Stimulated activated CD8-positive, alpha-beta memory T cell treated with anti-CD3 and anti-CD28 coated beads, Interleukin-2, amount 100 ng/mL, for 1 hour (primary cell): ENCODE measurements around the gene SLC13A5.
"Not testable (repeated sequence)": the region's sequence is repeated elsewhere in the genome, so short reads cannot be mapped to it uniquely, and the experiment has no call there.

ENCODE experiments used
- DNase-seq, 2 donors: peaks; one replicate each; pipeline ENCODE4 v3.0.0-alpha.2; 2020; ENCODE audit warnings: low read depth in 2 of 2

The SLC13A5 gene

GRCh38 chr17:6684460-6684783, 28.7 kb downstream of the SLC13A5 start:
- DNase-seq: no peak

GRCh38 chr17:6683730-6684459, 29.3 kb downstream of the SLC13A5 start:
- DNase-seq: no peak

GRCh38 chr17:6683081-6683684, 30.0 kb downstream of the SLC13A5 start:
- DNase-seq: no peak

GRCh38 chr17:6682339-6682738, 30.8 kb downstream of the SLC13A5 start:
- no peak for DNase-seq

DNA sequence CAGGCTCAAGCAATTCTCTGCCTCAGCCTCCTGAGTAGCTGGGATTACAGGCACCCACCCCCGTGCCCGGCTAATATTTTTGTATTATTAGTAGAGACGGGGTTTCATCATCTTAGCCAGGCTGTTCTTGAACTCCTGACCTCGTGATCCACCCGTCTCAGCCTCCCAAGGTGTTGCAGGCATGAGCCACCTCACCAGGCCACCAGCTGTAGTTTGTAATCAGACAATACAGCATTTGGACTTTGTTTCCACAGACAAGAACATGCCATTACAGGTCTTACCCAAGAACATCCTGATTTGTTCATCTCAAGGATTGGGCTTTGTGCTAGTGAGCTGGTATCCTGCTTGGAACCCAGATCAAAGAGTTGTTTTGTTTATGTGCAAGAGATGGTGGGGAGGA, 31.5 kb downstream of the SLC13A5 start:
- DNase-seq: no peak

DNA sequence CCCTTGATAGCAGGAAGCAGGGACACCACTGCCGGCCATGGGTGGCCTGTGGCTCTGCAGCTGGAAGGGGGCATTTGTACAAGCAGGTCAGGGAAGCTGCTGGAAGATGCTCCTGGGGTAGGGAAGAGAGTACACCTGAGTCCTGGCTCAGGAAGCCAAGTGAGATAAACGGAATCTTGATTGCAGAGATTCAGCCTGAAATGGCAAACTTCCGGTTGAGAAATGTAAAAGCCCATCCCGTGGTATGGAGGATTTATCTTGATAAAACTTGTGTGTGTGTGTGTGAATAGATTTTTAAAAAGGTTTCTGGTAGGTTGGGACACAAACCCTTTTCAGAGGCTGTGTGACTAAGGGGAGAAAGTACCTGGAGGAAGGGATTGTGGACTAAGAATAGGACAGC, 32.0 kb downstream of the SLC13A5 start:
- DNase-seq: no peak

DNA sequence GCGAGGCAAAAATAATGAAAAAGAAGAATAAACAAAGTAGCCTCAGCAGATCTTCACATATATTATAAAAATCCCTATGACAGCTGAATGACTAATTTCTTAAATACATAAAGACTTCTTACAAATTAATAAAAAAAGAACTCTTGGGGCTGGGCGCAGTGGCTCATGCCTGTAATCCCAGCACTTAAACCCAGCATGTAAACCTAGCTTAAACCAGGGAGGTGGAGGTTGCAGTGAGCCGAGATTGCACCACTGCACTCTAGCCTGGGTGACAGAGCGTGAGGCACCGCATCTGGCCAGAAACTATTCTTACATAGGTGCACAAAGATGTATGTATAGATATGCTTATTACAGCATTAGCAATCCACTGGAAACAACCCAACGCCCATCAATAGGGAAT, 33.9 kb downstream of the SLC13A5 start:
- no peak for DNase-seq

- no peak for DNase-seq
These were observed 35.2 kb downstream of the SLC13A5 start for GRCh38 chr17:6677946-6678345.

DNA sequence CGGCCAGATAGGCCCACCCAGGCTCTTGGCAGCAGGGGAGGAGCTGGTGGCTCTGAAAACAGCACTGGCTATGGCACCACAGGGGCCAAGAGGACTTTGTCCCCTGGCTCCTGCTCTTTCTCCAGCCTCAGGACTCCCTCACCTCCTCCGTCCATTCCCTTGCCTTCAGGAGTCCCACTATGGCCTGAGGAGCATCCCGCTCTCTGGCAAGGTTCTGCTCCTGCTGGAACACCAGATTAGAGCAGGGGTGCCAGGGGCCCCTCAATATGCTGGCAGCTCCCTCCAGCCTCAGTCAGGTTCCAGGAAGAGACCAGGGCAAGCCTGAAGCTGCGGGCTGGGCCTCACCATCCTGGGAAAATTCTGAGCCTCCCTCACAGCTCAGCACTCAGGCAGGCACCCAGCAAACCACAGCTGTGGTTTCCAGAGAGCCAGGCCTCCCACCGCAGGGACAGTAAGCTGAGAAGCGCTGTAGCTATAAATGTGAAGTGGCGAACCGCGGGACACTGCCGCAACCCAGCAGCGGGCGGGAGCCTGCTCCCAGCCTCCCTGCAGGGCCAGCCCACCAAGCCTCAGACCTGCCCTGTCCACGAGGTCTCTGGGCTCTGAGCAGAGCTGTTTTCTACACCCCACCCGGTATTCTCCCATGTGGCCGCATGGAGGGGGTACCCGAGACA, 35.9 kb downstream of the SLC13A5 start:
- no peak for DNase-seq

DNA sequence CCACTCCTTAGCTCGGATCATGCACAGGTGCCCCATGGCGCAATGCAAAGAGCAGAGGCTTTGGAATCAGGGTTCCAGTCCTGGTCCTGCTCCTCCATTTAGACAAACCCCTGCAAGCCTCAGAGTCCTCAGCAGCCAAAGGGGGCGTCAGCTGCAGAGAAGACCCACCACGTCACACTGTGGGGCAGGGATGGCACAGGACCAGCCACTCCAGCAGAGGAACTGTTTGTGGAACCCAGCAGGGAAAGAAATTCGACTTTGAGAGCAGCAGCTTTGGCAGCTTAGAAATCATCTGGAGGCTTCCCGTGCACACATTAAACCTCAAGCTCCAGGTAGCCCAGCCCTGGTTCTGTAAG, 36.4 kb downstream of the SLC13A5 start:
- DNase-seq: no peak

DNA sequence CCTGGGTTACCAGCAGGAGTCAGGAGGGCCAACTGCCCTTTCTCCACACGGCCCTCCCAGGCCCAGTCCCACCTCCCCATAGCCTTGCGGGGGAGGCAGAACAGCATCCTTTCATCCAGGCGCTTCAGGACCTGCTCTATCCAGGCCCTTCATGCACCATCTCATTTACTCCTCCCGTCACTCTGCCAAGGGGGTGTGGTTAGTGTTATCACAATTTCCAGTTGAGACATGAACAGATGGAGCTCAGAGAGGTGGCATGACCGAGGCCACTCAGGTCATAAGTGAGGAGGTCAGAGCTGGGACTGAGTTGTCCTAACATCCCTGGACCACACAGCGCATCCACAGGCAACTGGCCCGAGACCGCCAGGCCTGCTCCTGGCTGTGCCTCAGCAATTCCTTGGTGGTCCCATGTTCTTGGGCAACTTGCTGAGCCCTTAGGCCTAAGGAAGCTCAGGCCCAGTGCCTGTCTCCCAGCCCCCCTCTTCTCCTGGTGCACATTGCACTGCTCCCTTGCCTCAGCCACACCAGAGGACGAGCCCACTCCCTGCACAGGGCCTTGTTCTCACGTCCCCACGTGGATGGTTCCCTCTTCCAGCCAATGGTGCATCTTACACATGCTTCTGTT, 37.9 kb downstream of the SLC13A5 start:
- DNase-seq: no peak

DNA sequence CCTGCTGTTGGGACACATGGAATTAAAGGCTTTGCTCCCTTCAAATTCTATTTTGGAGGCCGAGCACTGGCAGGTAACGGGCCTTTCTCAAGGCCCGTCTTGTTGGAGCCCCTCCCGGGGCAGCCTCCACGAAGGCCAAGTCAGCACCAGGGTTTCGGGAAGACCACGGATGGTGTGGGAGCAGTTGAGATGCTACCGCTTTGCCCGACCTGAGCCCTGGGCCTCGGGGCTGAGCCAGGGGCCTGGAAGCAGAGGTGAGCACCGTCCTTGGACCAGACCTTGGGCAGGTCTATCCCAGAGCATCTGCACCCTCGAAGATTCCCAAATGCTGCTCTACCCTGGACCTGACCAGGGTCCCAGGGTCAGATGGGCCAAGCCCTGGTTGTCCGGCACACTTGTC, 38.6 kb downstream of the SLC13A5 start:
- DNase-seq: no peak

GRCh38 chr17:6671431-6671830, 41.7 kb downstream of the SLC13A5 start:
- DNase-seq: no peak

GRCh38 chr17:6670999-6671398, 42.2 kb downstream of the SLC13A5 start:
- DNase-seq: no peak

GRCh38 chr17:6670571-6670970, 42.6 kb downstream of the SLC13A5 start:
- no peak for DNase-seq

- DNase-seq: no peak
These were observed 43.5 kb downstream of the SLC13A5 start for GRCh38 chr17:6669479-6670212.

DNA sequence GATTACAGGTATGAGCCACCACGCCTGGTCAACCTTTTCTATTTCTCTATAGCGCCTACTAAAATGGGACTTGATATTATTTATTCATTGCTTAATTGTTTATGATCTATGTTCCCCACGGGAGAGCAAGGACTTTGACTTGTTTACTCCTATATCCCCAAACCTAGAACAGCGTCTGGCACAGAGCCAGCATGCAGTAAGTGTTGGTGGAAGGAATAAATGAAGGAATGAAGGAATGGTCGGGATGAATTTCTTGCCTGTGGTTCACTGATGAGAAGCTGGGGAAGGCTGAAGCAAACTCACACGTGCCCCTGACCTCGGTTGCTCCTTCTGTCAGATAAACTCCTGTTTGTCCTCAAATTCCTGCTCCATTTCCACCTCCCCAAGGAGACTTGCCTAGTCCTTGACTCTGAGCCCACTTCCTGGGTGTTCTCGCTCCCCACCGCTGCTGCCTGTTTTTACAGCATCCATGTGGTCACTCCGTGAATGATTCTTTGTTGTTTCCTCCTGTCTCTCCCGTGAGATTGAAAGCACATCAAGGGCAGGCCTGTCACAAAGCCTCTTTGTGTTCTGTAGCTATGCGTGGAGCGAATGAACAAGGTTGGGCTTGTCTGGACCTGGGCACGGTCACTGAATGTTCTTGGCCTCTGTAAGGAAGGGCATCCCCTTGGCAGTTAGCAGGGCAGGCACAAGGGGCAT, 44.3 kb downstream of the SLC13A5 start:
- DNase-seq: no peak

DNA sequence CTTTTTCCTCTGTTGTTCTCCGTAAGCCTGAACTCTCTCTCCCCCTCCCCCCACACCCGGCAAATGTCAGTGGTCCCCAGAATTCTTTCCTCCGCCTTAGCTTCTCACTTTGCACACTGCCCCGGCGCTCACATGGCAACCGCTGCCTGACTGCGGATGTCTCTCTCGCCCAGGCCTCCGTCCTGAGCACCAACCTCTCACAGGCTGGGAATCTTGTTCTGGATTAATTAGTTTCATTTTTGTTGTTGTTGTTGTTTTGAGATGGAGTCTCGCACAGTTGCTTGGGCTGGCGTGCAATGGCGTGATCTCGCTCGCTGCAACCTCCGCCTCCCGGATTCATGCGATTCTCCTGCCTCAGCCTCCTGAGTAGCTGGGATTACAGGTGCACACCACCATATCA, 45.0 kb downstream of the SLC13A5 start:
- no peak for DNase-seq

- DNase-seq: no peak
These were observed 45.7 kb downstream of the SLC13A5 start for GRCh38 chr17:6667516-6667915.

DNA sequence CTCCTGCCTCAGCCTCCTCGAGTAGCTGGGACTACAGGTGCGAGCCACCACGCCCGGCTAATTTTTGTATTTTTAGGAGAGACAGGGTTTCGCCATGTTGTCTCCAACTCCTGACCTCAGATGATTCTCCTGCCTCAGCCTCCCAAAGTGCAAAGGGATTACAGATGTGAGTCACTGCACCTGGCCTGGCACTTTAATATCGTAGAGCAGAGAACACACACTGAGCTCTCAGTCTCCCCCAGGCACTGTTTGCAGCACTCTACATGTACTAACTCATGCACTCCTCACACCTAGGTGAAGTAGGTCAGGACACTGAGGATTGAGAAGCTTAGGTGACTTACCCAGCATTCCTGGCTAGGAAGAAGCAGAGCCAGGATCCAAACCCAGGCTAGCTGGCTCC, 46.6 kb downstream of the SLC13A5 start:
- no peak for DNase-seq

DNA sequence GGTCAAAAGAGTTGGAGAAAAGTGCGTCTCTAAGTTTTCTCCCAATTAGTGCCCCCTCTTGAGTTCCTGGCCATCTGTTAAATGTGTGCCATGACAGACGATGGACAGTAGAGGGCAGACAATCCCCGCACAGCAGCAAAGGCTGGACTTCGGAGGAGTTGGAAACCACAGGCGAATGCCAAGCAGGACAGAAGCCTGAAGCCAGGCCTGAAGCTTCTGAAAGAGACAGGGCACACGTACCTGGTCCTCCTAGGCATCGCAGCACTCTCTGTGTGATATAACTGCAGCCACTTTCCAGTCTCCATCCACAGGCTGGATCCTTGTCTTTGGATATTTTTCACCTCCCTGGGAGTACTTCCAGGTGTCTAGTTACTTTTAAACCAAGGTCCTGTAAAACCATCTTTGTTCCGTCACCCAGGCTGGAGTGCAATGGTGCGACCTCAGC, 47.1 kb downstream of the SLC13A5 start:
- no peak for DNase-seq

GRCh38 chr17:6663200-6663599, 50.0 kb downstream of the SLC13A5 start:
- not testable (repeated sequence) for DNase-seq
